Measurements from ENCODE around the gene CLEC7A.

CLEC7A gene

DNA sequence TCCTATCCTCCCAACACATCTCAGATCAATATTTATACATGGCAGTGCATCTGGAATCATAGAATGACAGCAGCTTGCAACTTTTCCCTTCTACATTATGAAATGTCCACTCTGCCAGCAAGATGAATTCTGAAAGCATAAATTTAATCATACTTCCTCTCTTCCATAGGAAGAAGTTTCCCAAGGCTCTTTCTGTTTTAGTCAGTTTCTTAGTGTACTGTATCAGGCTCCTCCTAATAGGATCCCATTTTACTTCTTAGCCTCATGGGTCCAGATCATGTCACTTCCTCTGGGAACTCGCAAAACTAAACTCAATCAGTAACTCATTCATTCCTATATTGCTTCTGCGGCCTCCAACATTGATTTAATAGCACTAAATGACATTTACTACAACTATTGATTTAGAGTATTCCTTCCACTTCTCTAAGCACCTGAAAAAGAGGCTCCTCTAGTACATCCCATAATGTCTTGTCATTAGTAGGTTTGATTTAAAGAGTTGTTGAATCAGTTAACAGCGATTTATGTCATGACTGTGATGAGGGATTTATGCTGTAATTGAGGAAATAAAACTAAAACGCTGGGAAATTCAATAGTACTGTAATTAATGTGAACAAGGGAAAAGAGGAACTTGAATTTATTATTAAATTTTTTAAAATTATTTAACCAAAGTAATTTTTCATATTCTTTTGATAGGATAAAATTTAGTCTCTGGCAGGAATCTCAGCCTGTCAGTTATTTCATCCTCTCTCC, 35.2 kb downstream of the CLEC7A start:
- no peak for DNase-seq (ENCODE audit: low read depth, low spot score)

DNA sequence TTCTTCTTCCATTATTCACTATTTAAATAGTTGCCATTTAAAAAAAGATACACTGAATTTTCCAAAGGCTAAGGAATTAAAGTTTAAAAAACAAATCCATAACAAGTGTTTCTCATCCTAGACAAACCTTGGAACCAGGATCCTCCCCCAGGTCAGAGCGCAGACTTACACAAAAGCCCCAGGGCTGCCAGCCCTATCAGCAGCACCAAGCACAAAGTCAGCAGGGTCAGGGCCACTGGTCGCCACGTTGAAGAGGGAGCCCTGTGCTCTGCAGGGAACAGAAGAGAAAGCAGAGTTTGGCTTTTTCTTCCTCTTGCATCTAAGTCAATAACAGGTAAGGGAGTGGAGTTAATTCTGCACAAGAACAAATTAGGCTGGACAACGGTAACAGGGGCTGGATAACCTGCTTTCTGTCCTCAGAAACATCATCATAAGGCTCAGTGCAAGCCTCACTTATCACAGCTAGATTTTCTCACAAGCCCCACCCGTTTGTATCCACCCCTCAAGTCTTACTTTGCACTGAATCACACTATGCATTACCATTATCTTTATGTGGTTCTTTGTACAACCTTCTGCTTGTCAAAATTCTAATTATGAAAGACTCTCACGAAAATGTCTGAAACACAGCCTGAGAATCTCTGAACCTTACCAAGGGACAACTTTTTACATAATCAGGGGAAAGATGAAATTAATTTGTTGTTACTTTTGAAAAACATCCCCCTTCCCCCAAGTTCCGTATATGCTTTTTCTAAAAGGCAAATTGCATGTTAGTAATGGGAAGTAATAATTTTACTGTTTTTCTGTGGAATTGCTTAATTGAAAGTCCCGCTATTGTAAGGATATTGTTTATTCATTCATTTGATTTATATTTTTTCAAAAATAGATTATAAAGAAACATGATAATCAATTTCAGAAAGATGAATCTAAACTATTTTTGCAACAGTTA, 40.8 kb downstream of the CLEC7A start:
- no peak for DNase-seq (ENCODE audit: low read depth, low spot score)

DNA sequence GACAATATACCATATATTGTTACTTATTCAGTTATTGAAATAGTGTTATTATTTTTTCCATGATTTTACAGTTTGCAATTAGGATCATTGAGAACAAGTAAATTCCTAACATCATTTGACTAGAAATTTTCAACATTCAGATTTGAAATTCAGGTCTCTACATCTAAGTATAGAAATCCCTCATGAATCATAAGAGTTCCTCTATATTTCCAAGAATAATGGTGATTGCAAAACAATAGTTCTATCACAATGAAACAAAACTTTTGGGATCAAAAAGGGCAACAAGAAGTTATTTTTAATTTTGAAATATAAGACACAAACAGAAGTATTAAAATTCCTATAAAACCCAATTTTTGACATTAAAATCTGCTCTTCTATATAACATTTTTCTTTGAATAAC, 42.0 kb downstream of the CLEC7A start:
- no peak for DNase-seq (ENCODE audit: low read depth, low spot score)

DNA sequence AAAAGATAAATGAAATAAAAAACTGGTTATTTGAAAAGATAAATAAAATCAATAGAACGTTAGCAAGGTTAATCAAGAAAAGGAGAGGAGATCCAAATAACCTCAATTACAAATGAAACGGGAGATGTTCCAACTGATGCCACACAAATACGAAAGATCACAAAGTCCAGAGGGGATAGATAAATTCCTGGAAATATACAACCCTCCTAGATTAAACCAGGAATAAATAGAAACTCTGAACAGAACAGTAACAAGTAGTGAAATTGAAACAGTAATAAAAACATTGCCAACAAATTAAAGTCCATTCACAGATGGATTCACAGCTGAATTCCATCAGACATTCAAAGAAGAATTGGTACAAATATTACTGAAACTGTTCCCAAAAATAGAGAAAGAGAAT, 43.6 kb downstream of the CLEC7A start:
- no peak for DNase-seq (ENCODE audit: low read depth, low spot score)

DNA sequence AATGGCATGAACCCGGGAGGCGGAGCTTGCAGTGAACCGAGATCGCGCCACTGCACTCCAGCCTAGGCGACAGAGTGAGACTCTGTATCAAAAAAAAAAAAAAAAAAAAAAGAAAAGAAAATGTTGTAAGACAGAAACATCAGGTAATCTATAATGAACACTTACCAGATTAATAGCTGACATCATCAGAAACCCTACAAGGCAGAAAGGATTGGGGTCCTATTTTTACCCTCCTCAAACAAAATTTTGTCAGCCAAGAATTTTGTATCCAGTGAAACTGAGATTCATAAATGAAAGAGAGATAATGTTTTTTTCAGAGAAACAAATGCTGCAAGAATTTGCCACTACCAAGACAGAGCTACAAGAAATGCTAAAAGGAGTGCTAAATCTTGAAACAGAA, 45.3 kb downstream of the CLEC7A start:
- DNase-seq (ENCODE audit: low read depth, low spot score): no peak

DNA sequence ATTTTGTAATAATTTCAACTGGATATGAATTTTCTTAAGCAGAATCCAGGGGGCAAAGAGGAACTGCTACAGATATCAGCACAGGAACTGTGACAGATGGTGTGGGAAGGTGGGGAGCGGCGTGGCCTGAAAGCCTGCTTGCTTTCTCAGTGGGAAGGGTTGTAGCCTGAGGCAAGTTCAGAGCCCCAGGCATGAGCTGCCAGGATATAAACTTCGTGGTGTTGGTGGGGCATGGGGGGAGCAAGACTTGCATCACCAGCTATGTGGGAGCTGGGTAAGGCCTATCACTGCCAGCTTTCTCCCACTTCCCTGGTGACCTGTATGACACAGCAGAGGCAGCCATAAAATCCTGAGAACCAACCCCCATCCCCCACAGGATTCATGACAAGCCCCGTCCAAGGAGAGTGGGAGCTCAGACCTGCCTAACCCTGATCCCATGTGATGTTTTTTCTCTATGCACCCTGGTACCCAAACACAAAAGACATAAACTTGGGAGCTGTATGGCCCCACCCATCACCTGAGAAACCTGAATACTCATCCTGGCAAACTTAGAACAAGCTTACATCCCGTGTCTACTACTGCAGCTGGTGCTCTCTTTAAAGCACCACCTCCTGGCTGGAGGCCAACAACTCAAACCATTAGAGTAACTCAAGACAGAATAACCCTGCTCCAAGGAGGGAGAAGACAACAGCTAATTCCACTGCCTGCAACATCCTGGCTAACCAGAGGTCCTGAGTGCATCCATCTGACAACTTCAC, 47.7 kb downstream of the CLEC7A start:
- no peak for DNase-seq (ENCODE audit: low read depth, low spot score)

DNA sequence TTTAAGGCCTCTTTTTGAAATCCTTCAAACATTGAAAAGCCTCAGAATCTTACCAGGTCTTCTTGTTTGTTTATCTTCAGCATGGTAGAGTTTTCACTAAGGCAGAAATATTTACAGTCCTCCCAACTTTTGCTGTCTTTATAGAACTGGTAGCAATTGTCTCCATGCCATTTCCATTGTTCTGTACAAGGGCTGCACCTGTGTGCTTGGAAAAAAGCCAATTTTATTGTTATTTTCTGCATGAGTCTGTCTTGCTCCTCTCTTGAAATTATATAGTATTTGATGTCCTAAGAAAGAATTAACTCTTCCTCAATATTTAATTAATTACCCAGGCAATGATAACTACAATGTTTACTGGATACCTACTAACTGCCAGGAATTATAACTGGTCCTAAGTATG, 54.5 kb downstream of the CLEC7A start:
- DNase-seq (ENCODE audit: low read depth, low spot score): no peak

DNA sequence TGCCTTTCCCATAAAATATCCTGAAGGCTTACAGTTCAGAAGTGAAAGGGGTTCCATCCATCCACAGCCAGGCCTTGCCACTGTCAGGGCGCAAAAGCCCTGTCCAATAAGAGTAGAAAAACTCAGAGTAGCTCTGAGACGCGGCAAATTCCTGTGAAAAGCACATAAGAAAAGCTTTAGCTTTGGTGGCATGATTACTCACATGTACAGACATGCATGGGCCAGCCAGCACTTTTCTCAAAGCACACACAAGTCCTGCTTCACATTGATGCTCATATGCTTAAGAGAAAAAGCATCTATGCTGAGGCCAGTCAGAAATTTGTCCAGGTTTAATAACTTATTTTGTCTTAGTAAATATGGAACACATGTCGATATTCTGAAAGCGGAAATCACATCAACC, 56.7 kb downstream of the CLEC7A start:
- DNase-seq (ENCODE audit: low read depth, low spot score): no peak

DNA sequence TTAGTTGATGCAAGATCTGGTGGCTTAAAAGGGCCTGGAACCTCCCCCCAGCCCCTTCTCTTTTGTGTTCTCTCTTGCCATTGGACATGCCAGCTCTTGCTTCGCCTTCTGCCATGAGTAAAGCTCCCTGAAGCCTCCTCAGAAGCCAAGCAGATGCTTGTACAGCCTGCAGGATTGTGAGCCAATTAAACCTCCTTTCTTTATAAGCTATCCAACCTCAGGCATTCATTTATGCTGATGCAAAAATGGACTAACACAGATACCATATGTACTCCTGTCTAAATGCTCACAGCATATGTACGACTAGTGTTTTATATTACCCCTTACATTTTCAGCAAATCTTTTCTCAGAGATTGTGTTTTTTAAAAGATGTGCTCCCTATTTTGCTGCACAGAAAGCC, 57.9 kb downstream of the CLEC7A start:
- no peak for DNase-seq (ENCODE audit: low read depth, low spot score)

DNA sequence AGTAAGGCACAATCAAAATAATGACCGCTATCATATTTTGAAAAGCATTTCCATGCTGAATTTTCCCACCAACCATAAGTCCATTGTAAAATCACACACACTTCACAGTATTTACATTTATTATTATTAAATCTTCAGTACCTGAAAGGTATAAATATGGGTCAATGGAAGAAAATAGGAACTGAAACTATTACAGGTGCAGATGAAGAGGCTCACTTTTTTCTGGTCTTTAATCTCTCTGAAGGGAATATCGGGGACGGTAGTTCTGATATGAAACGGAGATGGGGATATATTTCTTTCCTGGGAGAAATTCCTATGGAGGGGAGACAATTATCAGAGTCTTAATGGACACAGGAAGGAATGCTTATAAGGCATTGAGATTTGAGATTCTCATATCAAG, 59.6 kb downstream of the CLEC7A start:
- DNase-seq (ENCODE audit: low read depth, low spot score): no peak

DNA sequence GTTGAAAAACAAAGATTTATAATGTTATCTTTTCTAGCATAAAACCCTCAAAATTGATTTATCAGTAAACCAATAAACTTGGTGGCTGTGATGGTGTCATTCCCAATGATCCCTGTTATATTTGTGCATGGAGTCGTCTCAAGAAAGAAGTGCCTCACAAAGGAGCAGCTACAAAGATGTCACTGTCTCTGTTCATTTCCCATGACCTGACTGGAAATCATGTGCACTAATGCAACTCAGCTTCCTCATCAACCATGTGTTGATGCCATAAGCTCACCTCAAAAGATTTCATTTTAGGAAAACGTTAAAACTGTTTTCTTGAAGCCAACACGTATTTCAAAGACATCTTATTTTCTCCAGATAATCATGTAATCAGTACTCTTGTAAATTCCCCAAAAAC, 60.0 kb downstream of the CLEC7A start:
- no peak for DNase-seq (ENCODE audit: low read depth, low spot score)

DNA sequence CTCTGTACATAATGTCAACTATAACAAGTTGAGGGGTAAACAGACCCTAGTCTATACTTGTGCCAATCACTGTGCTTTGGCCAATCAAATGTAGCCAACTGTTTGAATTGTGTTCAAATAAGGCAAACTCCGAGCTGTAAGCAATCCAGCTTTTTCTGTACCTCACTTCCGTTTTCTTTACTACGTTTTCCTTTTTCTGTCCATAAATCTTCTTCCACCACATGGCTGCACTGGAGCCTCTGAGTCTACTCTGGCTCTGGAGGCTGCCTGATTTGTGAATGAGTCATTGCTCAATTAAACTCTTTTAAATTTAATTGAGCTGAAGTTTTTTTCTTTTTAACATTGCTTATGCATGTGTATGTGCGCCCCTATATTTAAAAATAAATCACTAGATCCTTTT, 60.9 kb downstream of the CLEC7A start:
- DNase-seq (ENCODE audit: low read depth, low spot score): no peak

DNA sequence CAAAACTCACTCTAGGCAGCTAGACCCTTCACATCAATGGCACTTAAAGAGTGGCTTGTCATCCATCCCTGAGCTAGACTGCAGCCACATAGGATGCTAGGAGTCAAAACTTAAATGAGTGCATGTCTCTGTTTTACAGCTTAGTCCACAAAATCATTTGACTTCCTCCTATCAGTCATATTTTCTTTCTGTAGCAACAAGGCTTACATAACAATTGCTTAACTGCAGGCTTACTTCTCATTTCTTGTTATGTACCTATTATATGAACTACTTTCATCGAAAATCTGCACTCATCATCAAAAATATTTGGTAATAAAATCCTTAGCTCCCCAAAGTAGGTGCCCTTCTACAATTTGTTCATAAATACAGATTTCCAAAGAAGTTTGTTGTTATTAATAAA, 61.4 kb downstream of the CLEC7A start:
- DNase-seq (ENCODE audit: low read depth, low spot score): no peak

DNA sequence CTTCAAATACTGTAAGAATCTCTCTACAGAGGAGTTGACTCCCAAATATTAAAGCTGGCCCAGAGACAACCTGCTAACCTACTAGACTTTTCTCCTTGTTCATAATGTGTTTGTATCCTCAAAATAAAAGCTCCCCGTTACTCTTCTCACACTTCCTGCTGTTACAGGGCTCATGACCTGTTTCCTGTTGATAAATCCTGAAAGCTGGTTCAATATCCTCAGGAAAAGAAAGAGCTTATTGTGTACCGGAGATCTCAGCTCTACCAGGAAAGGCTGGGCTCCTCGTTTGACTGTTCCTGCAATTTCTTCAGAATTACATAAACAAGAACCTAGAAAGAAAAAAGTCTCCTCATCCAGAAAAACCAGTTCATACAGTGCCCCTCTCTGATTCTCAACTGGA, 62.1 kb downstream of the CLEC7A start:
- no peak for DNase-seq (ENCODE audit: low read depth, low spot score)

DNA sequence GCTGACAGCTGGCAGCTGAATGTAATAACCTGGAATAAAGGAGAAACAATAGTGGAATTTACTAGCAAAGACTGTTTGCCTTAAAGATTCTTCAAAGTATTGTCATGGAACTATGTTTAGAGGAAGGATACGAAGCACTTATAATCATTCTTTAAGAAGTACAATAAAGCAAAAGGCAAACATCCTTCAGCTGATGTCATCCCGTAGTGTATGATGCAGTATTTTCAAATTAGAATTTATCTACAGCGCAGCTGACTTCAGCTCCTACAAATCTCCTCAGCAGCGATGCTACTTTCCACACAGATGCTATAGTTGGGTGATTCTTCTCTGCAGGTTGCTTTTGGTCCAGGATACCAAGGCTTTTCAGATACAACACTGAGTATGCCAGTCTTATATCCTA, 62.7 kb downstream of the CLEC7A start:
- DNase-seq (ENCODE audit: low read depth, low spot score): no peak
